Gastroesophageal sphincter (tissue), 4 donors: ENCODE measurements around the gene CPED1. TPM values are rescaled to one million over a fixed set of nuclear protein-coding genes. Genes with fewer than 3 reads are reported as not detected.

Source experiments
- ATAC-seq: fragments of 150-250 bp; one replicate; pipeline ENCODE4 v1.9.1; 2016; ENCODE audit warnings: mild to moderate bottlenecking, moderate library complexity
- H3K27ac ChIP-seq, 4 donors: fragments of 200-600 bp; sonication (generic) in 3 of 4; 1 replicate in 3 of 4; 2 replicates in 1 of 4; pipeline ENCODE4 v1.5.1; 2016 to 2019
- H3K27me3 ChIP-seq: fragments of 200-600 bp; sonication (generic); one replicate; pipeline ENCODE4 v1.5.1; 2019
- H3K36me3 ChIP-seq, 2 donors: fragments of 200-600 bp; sonication (generic); one replicate each; pipeline ENCODE4 v1.5.1; 2019; ENCODE audit warnings: control low read depth in 1 of 2
- H3K4me1 ChIP-seq, 3 donors: fragments of 200-600 bp; sonication (generic); 1 replicate in 2 of 3; 2 replicates in 1 of 3; pipeline ENCODE4 v1.5.1; 2016 to 2019; ENCODE audit warnings: control low read depth in 2 of 3
- H3K4me3 ChIP-seq, 2 donors: fragments of 200-600 bp; sonication (generic); one replicate each; pipeline ENCODE4 v1.5.1; 2019; ENCODE audit warnings: mild to moderate bottlenecking in 1 of 2, moderate library complexity in 1 of 2
- H3K9me3 ChIP-seq, 3 donors: fragments of 200-600 bp; sonication (generic); one replicate each; pipeline ENCODE4 v1.5.1; 2017 to 2019; ENCODE audit warnings: control low read depth in 2 of 3
- CTCF ChIP-seq, 4 experiments: fragments of 200-600 bp in 2 of 4; fragments of 450-650 bp in 2 of 4; sonication (generic) in 1 of 4; IDR thresholded peaks; one replicate each; pipeline ENCODE4 v1.5.1; 2017 to 2019; ENCODE audit warnings: antibody characterized with exemption in 4 of 4, mild to moderate bottlenecking in 2 of 4, moderate library complexity in 2 of 4
- EP300 ChIP-seq: sonication (generic); formaldehyde crosslinking; IDR thresholded peaks from one replicate; pipeline ENCODE4 v1.6.1; 2017; ENCODE audit warnings: antibody characterized with exemption, mild to moderate bottlenecking
- POLR2A ChIP-seq, 2 donors: fragments of 450-650 bp; IDR thresholded peaks; one replicate each; pipeline ENCODE4 v1.6.1; 2017; ENCODE audit warnings: antibody characterized with exemption in 2 of 2, mild to moderate bottlenecking in 2 of 2, moderate library complexity in 1 of 2
- POLR2AphosphoS5 ChIP-seq: sonication (generic); formaldehyde crosslinking; IDR thresholded peaks from one replicate; pipeline ENCODE4 v1.6.1; 2017; ENCODE audit warnings: antibody characterized with exemption
- WGBS, 2 donors: methylation state at CpG; one replicate each; pipeline ENCODE4 v1.1.5; 2018; ENCODE audit warnings: low coverage in 1 of 2; 5-methylcytosine and 5-hydroxymethylcytosine counted together
- total RNA-seq, 4 donors: library from RNA; depleted of rRNA; stranded (reverse); fragments of >200 nt; gene quantifications; one replicate each; pipeline ENCODE4 v1.1.0, GENCODE V29; 2016

Gene CPED1
- total RNA-seq, 4 donors from 2014 or later: 35.1 to 97.7 (median 60.5) TPM

GRCh38 chr7:120961638-120962173 lies 26.8 kb upstream of the CPED1 start:
- no peaks in the 10 kb centered on the region for H3K9me3 ChIP-seq
- TF ChIP-seq EP300 (no peak), POLR2A (IDR thresholded peaks at IDR 0.05) (no peak), CTCF (IDR thresholded peaks at IDR 0.05) (no peak), POLR2AphosphoS5 (no peak)
- H3K4me1 ChIP-seq: peaks cover 0 to 6% (median 3%) of the 10 kb centered on the region in 3 donors
- 38 to 45% methylated on average over 1 of the region's 1 CpG for WGBS, 2 donors
- H3K36me3 ChIP-seq: peaks cover 0 to 50% of the 10 kb centered on the region in 2 donors
- no peak for ATAC-seq
- no peaks in the 10 kb centered on the region for H3K27me3 ChIP-seq
- no peak overlapping the region for H3K27ac ChIP-seq
- H3K4me3 ChIP-seq: no peak overlapping the region

- H3K4me1 ChIP-seq: peaks cover 0 to 6% (median 3%) of the 10 kb centered on the region in 3 donors
- H3K27ac ChIP-seq: no peak overlapping the region
- no peaks in the 10 kb centered on the region for H3K9me3 ChIP-seq
- H3K27me3 ChIP-seq: no peaks in the 10 kb centered on the region
- 39 to 60% methylated on average over 1 of the region's 1 CpG for whole genome bisulfite sequencing, 2 donors
- no peak for ATAC-seq
- no peak overlapping the region for H3K4me3 ChIP-seq
- peaks cover 2 to 50% of the 10 kb centered on the region in 2 donors for H3K36me3 ChIP-seq
- TF ChIP-seq POLR2A (IDR thresholded peaks at IDR 0.05) (no peak), POLR2AphosphoS5 (no peak), CTCF (IDR thresholded peaks at IDR 0.05) (no peak), EP300 (no peak)
Observed at GRCh38 chr7:120964088-120964487, 24.4 kb upstream of the CPED1 start.

- no peak for ATAC-seq
- peaks cover 5 to 75% of the 10 kb centered on the region in 2 donors for H3K36me3 ChIP-seq
- H3K27ac ChIP-seq: no peak overlapping the region
- H3K4me1 ChIP-seq: peaks cover 0 to 3% (median 2%) of the 10 kb centered on the region in 3 donors
- H3K27me3 ChIP-seq: no peaks in the 10 kb centered on the region
- no peak overlapping the region for H3K4me3 ChIP-seq
- TF ChIP-seq POLR2A (IDR thresholded peaks at IDR 0.05) (no peak), POLR2AphosphoS5 (no peak), EP300 (no peak), CTCF (IDR thresholded peaks at IDR 0.05) (no peak)
- no peaks in the 10 kb centered on the region for H3K9me3 ChIP-seq
Observed at GRCh38 chr7:120966961-120967360, 21.6 kb upstream of the CPED1 start.

DNA sequence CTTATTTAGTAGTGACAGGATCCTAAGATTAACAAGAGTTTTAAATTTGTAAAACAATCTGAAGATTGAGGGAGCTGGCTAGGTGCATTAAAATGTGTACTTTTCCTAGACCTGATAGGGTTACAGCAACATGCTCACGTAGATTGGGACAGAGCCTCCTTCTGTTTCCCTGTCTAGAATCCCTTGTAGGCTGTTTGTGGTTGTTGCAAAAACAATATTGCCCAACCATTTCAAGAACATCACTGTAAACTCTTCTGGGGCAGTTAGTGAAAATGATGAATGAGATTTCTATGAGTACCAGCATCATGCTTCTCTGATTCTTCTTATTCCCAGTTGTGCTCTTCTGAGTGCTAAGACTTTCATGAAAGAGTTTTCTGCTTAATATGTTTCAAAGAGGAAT lies 14.7 kb upstream of the CPED1 start:
- TF ChIP-seq POLR2A (IDR thresholded peaks at IDR 0.05) (no peak), EP300 (no peak), CTCF (IDR thresholded peaks at IDR 0.05) (no peak), POLR2AphosphoS5 (no peak)
- Histone ChIP-seq H3K27me3 (no peaks in the 10 kb centered on the region), H3K4me3 (no peak overlapping the region), H3K27ac (no peak overlapping the region), H3K4me1 (no peaks in the 10 kb centered on the region), H3K36me3 (peaks cover 8 to 80% of the 10 kb centered on the region in 2 donors), H3K9me3 (no peaks in the 10 kb centered on the region)
- ATAC-seq: no peak
- WGBS, 2 donors: 67 to 89% methylated on average over 1 of the region's 1 CpG

- Histone ChIP-seq H3K36me3 (peaks cover 3 to 20% of the 10 kb centered on the region in 2 donors), H3K4me1 (no peaks in the 10 kb centered on the region), H3K27me3 (no peaks in the 10 kb centered on the region), H3K4me3 (no peak overlapping the region), H3K9me3 (no peaks in the 10 kb centered on the region), H3K27ac (no peak overlapping the region)
- no peak for ATAC-seq
- TF ChIP-seq POLR2AphosphoS5 (no peak), EP300 (no peak), CTCF (IDR thresholded peaks at IDR 0.05) (no peak), POLR2A (IDR thresholded peaks at IDR 0.05) (no peak)
- WGBS, 2 donors: 15 to 67% methylated on average over 1 of the region's 1 CpG
Observed at GRCh38 chr7:120979765-120980499, 8.6 kb upstream of the CPED1 start.
